K562 (cell line): ENCODE data around the gene TGFA.

Source experiments
- CTCF ChIP-seq, 3 experiments: IDR thresholded peaks in 2 of 3; conservative IDR thresholded peaks in 1 of 3; 2 replicates each; pipeline ENCODE4 v1.5.1; 2011 to 2012; ENCODE audit warnings: low read length in 3 of 3, mild to moderate bottlenecking in 3 of 3, control low read depth in 2 of 3, improper control_type of control experiment in 1 of 3, inconsistent platforms in 1 of 3, low read depth in 1 of 3, mixed read lengths in 1 of 3, moderate library complexity in 1 of 3; ENCODE audit not compliant: insufficient read depth in 2 of 3
- HDGF ChIP-seq: fragments of 450-650 bp; IDR thresholded peaks from 2 replicates; pipeline ENCODE4 v1.6.1; 2016
- NFIC ChIP-seq: fragments of 450-650 bp; IDR thresholded peaks from 2 replicates; pipeline ENCODE4 v1.6.1; 2017; ENCODE audit warnings: mild to moderate bottlenecking, inconsistent platforms
- ZNF232 ChIP-seq: sonication (generic); formaldehyde crosslinking; IDR thresholded peaks from 2 replicates; pipeline ENCODE4 v1.8.0; 2022; ENCODE audit warnings: mild to moderate bottlenecking, missing genetic modification reagents

DNA sequence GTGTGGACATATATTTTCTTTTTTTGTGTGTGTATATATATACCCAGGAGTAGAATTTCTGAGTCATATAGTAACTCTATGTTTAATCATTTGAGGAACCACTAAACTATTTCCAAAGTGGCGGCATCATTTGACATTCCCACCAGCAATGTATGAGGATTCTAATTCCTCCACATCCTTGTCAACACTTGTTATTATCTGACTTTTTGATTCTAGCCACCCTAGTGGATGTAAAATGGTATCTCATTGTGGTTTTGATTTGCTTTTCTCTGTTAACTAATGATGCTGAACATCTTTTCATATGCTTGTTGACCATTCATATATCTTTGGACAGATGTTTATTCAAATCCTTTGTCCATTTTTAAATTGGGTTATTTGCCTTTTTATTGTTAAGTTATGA, 120.3 kb downstream of the TGFA start:
- no peak for TF ChIP-seq ZNF232
- TF ChIP-seq HDGF: no peak
- TF ChIP-seq NFIC: no peak
- no peak for TF ChIP-seq CTCF (IDR thresholded peaks at IDR 0.05 in 2 of 3, conservative IDR thresholded peaks at IDR 0.05 in 1 of 3; ENCODE audit: insufficient read depth in 2 of 3, low read depth in 1 of 3, low read length in 3 of 3)
